HG03565 (cell line): ENCODE results near the gene ATP5ME.
"Not testable (repeated sequence)": the region's sequence is repeated elsewhere in the genome, so short reads cannot be mapped to it uniquely, and the experiment has no call there.

Source experiments
- ATAC-seq: cut with Tn5 transposase; IDR thresholded peaks from one replicate; pipeline ENCODE4 v1.9.1; 2021; ENCODE audit warnings: mild to moderate bottlenecking, moderate library complexity; ENCODE audit not compliant: unreplicated experiment

Gene ATP5ME

DNA sequence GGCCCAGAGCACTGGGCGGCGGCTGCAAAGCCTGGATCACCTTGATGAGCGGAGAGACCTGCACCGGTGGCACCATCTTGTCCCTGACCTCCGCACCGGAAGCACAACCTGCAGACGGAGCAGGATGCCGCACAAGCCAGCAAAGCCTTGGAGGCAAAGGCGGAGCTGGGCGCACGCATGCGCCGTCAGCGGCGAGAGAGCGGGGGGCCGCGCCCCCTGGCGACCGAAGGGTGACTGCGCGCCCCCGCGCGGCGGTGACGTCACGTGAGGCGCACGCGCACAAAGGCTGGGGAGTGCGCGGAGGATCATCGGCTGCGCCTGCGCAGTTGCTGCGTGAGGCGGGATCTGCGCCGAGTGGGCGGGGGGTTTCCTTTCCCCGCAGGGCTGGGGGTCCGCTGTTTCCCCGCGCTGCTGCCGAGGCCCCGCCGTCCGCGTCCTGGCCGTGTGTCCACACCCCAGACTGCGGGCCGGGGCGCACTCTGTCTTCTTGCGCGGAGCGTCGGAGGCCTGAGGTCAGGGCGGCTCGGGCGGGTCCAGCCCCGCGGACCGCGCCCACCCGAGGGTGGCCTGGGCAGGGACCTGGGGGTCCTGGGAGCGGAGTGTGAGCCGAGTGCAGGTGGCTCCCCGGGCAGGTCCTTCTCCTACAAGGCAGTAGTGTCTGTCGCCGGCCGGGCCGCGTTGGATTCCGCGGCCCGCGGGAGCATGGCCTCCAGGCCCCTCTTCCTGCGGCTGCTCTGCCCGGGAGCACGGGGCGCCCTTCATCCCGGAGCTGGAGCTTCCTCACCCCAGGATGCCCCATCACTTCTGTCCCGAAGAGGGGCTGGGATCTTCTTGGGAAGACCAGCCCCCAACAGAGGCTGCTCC lies at the start of gene ATP5ME, which contains the start of gene MYL5:
Gene ATP5ME, minus strand, starts transcription at position 105 of the 864 bp plus-strand sequence. Its CDS starts 29 bp downstream, at position 76.
Gene MYL5, plus strand, starts transcription at position 371 of the 864 bp plus-strand sequence. CDS start 3,485 bp downstream, outside the sequence.
- peak; percentile 75 for ATAC-seq

- no peak for ATAC-seq
Observed at GRCh38 chr4:722851-723360, 48.8 kb upstream of the ATP5ME start.

- ATAC-seq: no peak
Observed at GRCh38 chr4:722169-722725, 48.2 kb upstream of the ATP5ME start.

DNA sequence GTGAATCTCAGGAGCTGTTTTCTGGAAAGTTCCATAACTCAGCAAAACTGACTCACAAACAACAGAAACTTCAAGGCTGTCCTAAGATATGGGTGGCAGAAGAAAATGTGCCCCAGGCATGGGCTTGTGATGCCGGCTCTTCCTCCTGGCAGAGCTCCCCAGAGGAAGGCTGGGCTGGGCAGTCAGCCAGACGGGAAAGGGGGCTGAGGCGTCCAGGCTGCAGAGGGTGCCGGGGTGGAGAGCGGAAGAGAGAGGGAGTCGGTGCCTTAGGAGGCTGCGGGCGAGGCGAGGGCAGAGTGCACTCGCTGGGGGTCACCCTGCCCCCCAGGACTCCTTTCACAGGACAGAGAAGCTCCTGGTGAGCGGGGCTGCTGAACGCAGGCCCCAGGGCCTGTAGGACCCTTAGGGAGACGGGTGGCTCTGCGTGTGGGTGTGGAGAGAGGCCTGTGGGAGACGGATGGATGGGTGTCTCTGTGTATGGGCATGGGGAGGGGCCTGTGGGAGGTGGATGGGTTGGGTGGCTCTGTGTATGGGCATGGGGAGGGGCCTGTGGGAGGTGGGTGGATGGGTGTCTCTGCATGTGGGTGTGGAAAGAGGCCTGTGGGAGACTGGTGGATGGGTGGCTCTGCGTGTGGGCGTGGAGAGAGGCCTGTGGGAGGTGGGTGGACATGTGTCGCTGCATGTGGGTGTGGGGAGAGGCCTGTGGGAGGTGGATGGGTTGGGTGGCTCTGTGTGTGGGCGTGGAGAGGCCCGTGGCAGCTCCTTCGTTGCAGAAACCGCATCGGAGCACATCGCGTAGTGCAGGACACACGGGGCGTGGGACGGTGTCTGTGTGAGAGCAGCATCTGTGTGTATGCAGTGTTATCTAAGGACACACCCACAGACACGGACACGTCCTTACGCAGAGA lies 47.4 kb upstream of the ATP5ME start:
- no peak for ATAC-seq

DNA sequence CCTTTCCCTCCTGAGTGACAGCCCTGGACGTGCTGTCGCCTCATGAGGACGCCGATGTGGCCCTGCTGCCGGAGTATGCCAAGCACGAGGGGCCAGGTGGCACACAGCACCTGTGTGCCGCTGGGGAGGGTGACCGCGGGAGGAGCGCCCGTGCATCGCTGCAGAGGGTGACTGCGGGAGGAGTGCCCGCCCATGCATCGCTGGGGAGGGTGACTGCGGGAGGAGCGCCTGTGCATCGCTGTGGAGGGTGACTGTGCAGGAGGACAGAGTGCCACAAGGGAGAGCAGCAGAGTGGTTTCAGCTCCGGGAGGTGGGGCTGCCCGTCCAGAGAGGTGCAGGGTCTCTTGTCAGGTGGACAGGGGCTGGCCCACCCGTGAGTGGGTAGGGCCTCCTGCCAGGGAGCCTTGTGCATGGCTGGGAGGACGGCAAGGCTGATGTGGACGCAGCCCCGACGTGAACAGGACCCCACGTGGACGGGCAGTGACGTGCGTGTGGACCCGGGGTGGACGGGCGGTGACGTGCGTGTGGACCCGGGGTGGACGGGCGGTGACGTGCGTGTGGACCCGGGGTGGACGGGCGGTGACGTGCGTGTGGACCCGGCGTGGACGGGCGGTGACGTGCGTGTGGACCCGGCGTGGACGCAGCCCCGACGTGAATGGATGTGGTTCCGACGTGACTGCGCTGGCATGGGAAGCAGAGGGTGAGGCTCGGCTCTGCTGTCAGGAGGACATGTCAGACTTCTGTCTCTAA lies 46.2 kb upstream of the ATP5ME start:
- no peak for ATAC-seq

DNA sequence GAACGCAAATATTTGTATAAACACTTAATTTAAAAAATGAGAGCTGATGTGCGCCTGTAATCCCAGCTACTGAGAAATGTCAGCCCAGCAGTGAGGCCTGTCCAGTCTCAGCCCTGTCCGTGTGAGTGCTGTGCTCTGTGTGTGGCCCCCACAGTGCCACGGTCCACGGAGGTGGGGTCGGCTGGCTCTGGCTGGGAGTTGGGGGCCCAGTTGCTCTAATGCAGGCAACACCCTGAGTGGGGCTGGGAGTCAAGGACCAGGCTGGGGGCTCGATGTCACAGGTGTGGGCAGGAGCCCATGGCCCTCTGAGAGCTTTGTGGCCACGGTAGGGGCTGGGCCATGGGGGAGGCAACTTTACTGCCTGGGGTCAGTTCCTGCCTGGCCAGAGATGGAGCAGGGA lies 44.4 kb upstream of the ATP5ME start:
- ATAC-seq: no peak

- no peak for ATAC-seq
Observed at GRCh38 chr4:717601-718320, 43.7 kb upstream of the ATP5ME start.

DNA sequence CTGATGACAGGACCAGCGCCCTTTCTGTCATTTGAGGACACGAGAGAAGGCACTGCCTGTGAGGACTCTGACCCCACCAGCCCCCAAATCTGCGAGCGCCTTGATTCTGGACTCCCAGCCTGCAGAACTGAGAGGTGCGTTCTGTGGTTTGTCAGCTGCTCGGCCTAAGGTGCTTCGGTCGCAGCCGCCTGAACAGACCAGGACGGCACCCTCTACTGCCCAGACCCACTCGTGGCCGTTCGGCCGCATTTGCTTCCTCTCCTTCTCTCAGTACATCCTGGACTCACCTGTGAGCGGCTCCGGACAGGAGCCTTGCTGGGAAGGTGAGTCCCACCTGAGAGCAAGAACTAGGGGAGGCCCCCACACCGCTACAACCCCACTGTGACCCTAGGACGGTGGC lies 40.0 kb upstream of the ATP5ME start:
- no peak for ATAC-seq

DNA sequence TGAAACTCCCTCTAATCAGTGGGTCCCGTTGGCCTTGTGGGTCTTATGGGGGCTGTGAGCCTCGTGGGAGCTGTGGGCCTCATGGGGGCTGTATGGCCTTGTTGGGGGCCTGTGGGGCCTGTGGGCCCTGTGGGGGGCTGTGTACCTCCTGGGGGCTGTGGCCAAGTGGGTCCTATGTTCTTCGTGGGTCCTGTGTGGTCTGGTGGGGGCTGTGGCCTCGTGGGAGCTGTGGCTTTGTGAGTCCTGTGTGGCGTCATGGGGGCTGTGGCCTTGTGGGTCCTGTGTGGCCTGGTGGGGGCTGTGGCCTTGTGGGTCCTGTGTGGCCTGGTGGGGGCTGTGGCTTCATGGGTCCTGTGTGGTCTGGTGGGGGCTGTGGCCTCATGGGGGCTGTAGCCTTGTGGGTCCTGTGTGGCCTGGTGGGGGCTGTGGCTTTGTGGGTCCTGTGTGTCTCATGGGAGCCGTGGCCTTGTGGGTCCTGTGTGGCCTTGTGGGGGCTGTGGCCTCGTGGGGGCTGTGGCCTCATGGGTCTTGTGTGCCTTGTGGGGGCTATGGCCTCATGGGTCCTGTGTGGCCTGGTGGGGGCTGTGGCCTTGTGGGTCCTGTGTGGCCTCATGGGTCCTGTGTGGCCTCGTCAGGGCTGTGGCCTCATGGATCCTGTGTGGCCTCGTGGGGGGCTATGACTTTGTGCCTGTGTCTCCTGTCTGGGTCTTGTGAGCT lies 39.0 kb upstream of the ATP5ME start:
- ATAC-seq: no peak

GRCh38 chr4:712093-712492 lies 38.0 kb upstream of the ATP5ME start:
- no peak for ATAC-seq

- no peak for ATAC-seq
Observed at GRCh38 chr4:710916-711315, 36.8 kb upstream of the ATP5ME start.

GRCh38 chr4:710116-710515 lies 36.0 kb upstream of the ATP5ME start:
- no peak for ATAC-seq

GRCh38 chr4:709348-709747 lies 35.3 kb upstream of the ATP5ME start:
- ATAC-seq: no peak

GRCh38 chr4:708631-708933 lies 34.5 kb upstream of the ATP5ME start:
- no peak for ATAC-seq

DNA sequence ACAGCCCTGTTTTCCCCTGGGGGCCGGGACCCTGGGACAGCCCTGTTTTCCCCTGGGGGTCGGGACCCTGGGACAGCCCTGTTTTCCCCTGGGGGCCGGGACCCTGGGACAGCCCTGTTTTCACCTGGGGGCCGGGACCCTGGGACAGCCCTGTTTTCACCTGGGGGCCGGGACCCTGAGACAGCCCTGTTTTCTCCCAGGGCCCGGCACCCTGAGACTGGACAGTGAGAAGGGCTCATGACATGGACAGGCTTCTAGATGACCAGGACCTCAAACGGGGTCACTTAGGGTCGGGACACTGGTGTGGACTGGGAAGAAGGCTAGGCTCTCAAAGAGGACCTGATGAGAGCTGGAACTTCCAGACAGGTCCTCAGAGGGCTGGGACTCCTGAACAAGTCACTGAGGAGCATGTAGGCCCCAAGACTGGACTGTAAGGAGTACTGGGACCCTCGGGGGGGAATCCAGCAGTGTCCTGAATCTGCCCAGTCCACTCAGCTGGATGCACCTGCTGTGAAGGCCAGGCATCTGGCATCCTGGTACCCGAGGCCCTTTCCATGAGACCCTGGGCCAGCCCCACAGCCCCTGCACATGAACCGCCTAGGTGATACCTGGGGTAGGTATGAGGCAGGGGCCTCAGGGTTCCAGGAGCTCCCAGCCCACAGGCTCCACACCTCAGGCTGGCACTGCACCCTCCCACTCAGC lies 34.0 kb upstream of the ATP5ME start:
- no peak for ATAC-seq

GRCh38 chr4:706834-707598 lies 32.9 kb upstream of the ATP5ME start:
- no peak for ATAC-seq

- not testable (repeated sequence) for ATAC-seq
Observed at GRCh38 chr4:706083-706633, 32.1 kb upstream of the ATP5ME start.
